ENCODE results near the gene SLC22A2.

DNA sequence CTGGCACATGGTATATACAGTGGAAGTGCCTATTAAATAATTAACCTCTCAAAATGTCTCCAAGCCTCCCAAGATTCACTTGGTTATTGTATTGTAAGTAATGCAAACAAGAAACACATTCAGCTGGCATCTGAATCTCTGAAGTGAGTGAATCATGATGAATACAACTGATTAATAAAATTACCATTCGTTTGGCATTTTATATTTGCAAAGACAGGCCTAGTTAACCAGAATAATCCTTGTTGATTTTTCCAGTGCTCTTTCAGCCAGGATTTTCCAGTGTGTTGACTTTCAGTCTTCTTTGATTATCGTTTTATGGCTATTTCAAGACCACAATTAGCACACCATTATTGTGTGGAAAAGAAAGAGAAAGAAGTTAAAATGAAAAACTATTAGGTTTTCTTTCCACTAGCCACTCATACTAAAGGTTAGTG lies 20.3 kb downstream of the SLC22A2 start:
- TF ChIP-seq GFI1 (CRISPR knock-in tag; IDR thresholded peaks at IDR 0.05; ENCODE audit: borderline replicate concordance) (no peak), RFX5 (IDR thresholded peaks at IDR 0.05; ENCODE audit: low read depth, low read length) (no peak)

All from HepG2 (cell line).